ENCODE results near the gene GRM2.

DNA sequence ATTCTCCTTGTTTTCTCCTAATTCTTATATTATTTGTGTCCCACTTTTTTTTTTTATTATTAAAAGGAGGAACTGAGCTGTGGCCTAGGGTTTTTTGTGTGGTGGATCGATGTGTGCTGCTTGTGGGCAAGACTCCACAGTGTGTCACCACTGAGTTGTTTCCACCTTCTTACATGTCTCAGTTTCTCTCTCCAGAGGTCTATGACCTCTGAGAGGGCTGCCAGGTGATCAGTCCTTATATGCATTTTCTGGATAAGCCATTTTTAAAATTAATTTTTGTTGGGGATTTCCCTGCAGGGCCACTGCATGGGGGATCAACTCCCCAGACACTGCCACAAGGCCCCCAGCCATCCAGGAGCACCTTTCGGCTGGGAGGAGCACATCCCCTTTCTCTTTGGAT is 44.4 kb downstream of the GRM2 start:
- no peak for TF ChIP-seq AFF4 (CRISPR knock-in tag; IDR thresholded peaks at IDR 0.05; ENCODE audit: borderline replicate concordance)
- TF ChIP-seq, protein P1, sequence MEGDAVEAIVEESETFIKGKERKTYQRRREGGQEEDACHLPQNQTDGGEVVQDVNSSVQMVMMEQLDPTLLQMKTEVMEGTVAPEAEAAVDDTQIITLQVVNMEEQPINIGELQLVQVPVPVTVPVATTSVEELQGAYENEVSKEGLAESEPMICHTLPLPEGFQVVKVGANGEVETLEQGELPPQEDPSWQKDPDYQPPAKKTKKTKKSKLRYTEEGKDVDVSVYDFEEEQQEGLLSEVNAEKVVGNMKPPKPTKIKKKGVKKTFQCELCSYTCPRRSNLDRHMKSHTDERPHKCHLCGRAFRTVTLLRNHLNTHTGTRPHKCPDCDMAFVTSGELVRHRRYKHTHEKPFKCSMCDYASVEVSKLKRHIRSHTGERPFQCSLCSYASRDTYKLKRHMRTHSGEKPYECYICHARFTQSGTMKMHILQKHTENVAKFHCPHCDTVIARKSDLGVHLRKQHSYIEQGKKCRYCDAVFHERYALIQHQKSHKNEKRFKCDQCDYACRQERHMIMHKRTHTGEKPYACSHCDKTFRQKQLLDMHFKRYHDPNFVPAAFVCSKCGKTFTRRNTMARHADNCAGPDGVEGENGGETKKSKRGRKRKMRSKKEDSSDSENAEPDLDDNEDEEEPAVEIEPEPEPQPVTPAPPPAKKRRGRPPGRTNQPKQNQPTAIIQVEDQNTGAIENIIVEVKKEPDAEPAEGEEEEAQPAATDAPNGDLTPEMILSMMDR (IDR thresholded peaks at IDR 0.05), result no peak
- TF ChIP-seq, protein P2, sequence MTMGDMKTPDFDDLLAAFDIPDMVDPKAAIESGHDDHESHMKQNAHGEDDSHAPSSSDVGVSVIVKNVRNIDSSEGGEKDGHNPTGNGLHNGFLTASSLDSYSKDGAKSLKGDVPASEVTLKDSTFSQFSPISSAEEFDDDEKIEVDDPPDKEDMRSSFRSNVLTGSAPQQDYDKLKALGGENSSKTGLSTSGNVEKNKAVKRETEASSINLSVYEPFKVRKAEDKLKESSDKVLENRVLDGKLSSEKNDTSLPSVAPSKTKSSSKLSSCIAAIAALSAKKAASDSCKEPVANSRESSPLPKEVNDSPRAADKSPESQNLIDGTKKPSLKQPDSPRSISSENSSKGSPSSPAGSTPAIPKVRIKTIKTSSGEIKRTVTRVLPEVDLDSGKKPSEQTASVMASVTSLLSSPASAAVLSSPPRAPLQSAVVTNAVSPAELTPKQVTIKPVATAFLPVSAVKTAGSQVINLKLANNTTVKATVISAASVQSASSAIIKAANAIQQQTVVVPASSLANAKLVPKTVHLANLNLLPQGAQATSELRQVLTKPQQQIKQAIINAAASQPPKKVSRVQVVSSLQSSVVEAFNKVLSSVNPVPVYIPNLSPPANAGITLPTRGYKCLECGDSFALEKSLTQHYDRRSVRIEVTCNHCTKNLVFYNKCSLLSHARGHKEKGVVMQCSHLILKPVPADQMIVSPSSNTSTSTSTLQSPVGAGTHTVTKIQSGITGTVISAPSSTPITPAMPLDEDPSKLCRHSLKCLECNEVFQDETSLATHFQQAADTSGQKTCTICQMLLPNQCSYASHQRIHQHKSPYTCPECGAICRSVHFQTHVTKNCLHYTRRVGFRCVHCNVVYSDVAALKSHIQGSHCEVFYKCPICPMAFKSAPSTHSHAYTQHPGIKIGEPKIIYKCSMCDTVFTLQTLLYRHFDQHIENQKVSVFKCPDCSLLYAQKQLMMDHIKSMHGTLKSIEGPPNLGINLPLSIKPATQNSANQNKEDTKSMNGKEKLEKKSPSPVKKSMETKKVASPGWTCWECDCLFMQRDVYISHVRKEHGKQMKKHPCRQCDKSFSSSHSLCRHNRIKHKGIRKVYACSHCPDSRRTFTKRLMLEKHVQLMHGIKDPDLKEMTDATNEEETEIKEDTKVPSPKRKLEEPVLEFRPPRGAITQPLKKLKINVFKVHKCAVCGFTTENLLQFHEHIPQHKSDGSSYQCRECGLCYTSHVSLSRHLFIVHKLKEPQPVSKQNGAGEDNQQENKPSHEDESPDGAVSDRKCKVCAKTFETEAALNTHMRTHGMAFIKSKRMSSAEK (CRISPR knock-in tag; IDR thresholded peaks at IDR 0.05; ENCODE audit: borderline replicate concordance), result no peak
- TF ChIP-seq, protein P3, sequence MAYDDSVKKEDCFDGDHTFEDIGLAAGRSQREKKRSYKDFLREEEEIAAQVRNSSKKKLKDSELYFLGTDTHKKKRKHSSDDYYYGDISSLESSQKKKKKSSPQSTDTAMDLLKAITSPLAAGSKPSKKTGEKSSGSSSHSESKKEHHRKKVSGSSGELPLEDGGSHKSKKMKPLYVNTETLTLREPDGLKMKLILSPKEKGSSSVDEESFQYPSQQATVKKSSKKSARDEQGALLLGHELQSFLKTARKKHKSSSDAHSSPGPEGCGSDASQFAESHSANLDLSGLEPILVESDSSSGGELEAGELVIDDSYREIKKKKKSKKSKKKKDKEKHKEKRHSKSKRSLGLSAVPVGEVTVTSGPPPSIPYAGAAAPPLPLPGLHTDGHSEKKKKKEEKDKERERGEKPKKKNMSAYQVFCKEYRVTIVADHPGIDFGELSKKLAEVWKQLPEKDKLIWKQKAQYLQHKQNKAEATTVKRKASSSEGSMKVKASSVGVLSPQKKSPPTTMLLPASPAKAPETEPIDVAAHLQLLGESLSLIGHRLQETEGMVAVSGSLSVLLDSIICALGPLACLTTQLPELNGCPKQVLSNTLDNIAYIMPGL (CRISPR knock-in tag; IDR thresholded peaks at IDR 0.05), result no peak
- TF ChIP-seq, protein P4, sequence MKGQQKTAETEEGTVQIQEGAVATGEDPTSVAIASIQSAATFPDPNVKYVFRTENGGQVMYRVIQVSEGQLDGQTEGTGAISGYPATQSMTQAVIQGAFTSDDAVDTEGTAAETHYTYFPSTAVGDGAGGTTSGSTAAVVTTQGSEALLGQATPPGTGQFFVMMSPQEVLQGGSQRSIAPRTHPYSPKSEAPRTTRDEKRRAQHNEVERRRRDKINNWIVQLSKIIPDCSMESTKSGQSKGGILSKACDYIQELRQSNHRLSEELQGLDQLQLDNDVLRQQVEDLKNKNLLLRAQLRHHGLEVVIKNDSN (CRISPR knock-in tag; IDR thresholded peaks at IDR 0.05), result no peak
- TF ChIP-seq, protein P5, sequence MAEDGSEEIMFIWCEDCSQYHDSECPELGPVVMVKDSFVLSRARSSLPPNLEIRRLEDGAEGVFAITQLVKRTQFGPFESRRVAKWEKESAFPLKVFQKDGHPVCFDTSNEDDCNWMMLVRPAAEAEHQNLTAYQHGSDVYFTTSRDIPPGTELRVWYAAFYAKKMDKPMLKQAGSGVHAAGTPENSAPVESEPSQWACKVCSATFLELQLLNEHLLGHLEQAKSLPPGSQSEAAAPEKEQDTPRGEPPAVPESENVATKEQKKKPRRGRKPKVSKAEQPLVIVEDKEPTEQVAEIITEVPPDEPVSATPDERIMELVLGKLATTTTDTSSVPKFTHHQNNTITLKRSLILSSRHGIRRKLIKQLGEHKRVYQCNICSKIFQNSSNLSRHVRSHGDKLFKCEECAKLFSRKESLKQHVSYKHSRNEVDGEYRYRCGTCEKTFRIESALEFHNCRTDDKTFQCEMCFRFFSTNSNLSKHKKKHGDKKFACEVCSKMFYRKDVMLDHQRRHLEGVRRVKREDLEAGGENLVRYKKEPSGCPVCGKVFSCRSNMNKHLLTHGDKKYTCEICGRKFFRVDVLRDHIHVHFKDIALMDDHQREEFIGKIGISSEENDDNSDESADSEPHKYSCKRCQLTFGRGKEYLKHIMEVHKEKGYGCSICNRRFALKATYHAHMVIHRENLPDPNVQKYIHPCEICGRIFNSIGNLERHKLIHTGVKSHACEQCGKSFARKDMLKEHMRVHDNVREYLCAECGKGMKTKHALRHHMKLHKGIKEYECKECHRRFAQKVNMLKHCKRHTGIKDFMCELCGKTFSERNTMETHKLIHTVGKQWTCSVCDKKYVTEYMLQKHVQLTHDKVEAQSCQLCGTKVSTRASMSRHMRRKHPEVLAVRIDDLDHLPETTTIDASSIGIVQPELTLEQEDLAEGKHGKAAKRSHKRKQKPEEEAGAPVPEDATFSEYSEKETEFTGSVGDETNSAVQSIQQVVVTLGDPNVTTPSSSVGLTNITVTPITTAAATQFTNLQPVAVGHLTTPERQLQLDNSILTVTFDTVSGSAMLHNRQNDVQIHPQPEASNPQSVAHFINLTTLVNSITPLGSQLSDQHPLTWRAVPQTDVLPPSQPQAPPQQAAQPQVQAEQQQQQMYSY (CRISPR knock-in tag; IDR thresholded peaks at IDR 0.05), result no peak
